PC-3 (cell line): Measurements from ENCODE around the gene COL15A1. TPM values are rescaled to one million over a fixed set of nuclear protein-coding genes. Genes with fewer than 3 reads are reported as not detected.

Experiments used
- ATAC-seq: fragments of 200-7000 bp; cut with Tn5 transposase; 2 replicates; pipeline ENCODE4 v1.9.1; 2020; ENCODE audit warnings: mild to moderate bottlenecking, moderate library complexity
- BruUV-seq: library from RNA; stranded (reverse); fragments of 400-500 nt; replicated peaks from 2 replicates; lab custom pipeline; 2021; lab: Mats Ljungman, UMichigan
- CTCF ChIA-PET: fragments of 300-600 bp; sonication (Branson Sonifier 250); formaldehyde crosslinking; loops from one replicate; lab custom pipeline; 2022; ENCODE audit warnings: antibody characterized with exemption; lab: Charles Lee
- POLR2A ChIA-PET: fragments of 300-600 bp; sonication (Branson Sonifier 250); formaldehyde crosslinking; loops from one replicate; lab custom pipeline; 2022; ENCODE audit warnings: antibody characterized with exemption; ENCODE audit not compliant: unreplicated experiment; lab: Charles Lee
- DNase-seq: peaks from one replicate; pipeline ENCODE4 v3.0.0-alpha.2; 2015
- H2AFZ ChIP-seq: fragments of 300-600 bp; sonication (generic); 2 replicates; pipeline ENCODE4 v1.6.0; 2016; ENCODE audit warnings: antibody characterized with exemption, low read length
- H3F3A ChIP-seq: fragments of 300-600 bp; sonication (generic); one replicate; pipeline ENCODE4 v1.6.0; 2017; ENCODE audit warnings: antibody characterized with exemption, low read length, control low read depth, mild to moderate bottlenecking; ENCODE audit not compliant: unreplicated experiment
- H3K27ac ChIP-seq: fragments of 300-600 bp; sonication (generic); 2 replicates; pipeline ENCODE4 v1.5.1; 2016; ENCODE audit warnings: mild to moderate bottlenecking, low read length
- H3K27me3 ChIP-seq: fragments of 300-600 bp; sonication (generic); 2 replicates; pipeline ENCODE4 v1.6.1; 2016; ENCODE audit warnings: low read length, mixed read lengths
- H3K36me3 ChIP-seq: fragments of 300-600 bp; sonication (generic); 2 replicates; pipeline ENCODE4 v1.6.1; 2016; ENCODE audit warnings: low read depth, mixed run types, low read length, mixed read lengths
- H3K4me1 ChIP-seq: fragments of 300-600 bp; sonication (generic); 2 replicates; pipeline ENCODE4 v1.5.1; 2016; ENCODE audit warnings: low read length; ENCODE audit not compliant: insufficient read depth
- H3K4me2 ChIP-seq: fragments of 300-600 bp; sonication (generic); 2 replicates; pipeline ENCODE4 v1.6.0; 2016; ENCODE audit warnings: low read length
- H3K4me3 ChIP-seq: fragments of 300-600 bp; sonication (generic); 2 replicates; pipeline ENCODE4 v1.5.1; 2016; ENCODE audit warnings: mild to moderate bottlenecking, low read length, mixed read lengths
- H3K79me2 ChIP-seq: fragments of 300-600 bp; sonication (generic); 2 replicates; pipeline ENCODE4 v1.6.1; 2017; ENCODE audit warnings: low read length, mixed read lengths
- H3K9ac ChIP-seq: fragments of 300-600 bp; sonication (generic); 2 replicates; pipeline ENCODE4 v1.6.0; 2016; ENCODE audit warnings: mild to moderate bottlenecking, low read length
- H3K9me2 ChIP-seq: fragments of 300-600 bp; sonication (generic); replicated peaks from 2 replicates; pipeline ENCODE4 v1.6.1; 2016; ENCODE audit warnings: mixed run types, low read length, mixed read lengths
- H3K9me3 ChIP-seq: fragments of 300-600 bp; sonication (generic); 2 replicates; pipeline ENCODE4 v1.6.1; 2016; ENCODE audit warnings: low read length, mixed read lengths
- H4K20me1 ChIP-seq: fragments of 300-600 bp; sonication (generic); 2 replicates; pipeline ENCODE4 v1.6.1; 2016; ENCODE audit warnings: low read length, mixed read lengths
- CTCF ChIP-seq: fragments of 300-600 bp; sonication (generic); conservative IDR thresholded peaks from 2 replicates; pipeline ENCODE4 v1.5.1; 2017; ENCODE audit warnings: antibody characterized with exemption, low read depth, mild to moderate bottlenecking, low read length
- EZH2 ChIP-seq: fragments of 300-600 bp; sonication (generic); IDR thresholded peaks from one replicate; pipeline ENCODE4 v1.6.1; 2017; ENCODE audit warnings: antibody characterized with exemption, mild to moderate bottlenecking, low read length; ENCODE audit not compliant: unreplicated experiment
- EZH2phosphoT487 ChIP-seq: fragments of 300-600 bp; sonication (generic); IDR thresholded peaks from 2 replicates; pipeline ENCODE4 v1.6.1; 2018; ENCODE audit warnings: mild to moderate bottlenecking, antibody characterized with exemption, low read length, borderline replicate concordance
- intact Hi-C: fragments of 100-400 bp; cut with micrococcal nuclease; formaldehyde crosslinking; loops from 2 replicates; pipeline ENCODE4 v1.9.0; 2023
- total RNA-seq: library from RNA; depleted of rRNA; stranded (reverse); fragments of >200 nt; gene quantifications from 2 replicates; pipeline ENCODE4 v1.2.3, GENCODE V29; 2014

Gene COL15A1
- total RNA-seq, 1 experiment from 2014 or later = 0.04 TPM

GRCh38 chr9:98935071-98935505, 8.6 kb upstream of the COL15A1 start:
- no peaks in the 10 kb centered on the region for H3K9me2 ChIP-seq
- CTCF ChIA-PET = no interaction called here
- H3K36me3 ChIP-seq = no peaks in the 10 kb centered on the region
- DNase-seq (no peak), ATAC-seq (no peak)
- no peak overlapping the region for H3K4me3 ChIP-seq
- H4K20me1 ChIP-seq = no peaks in the 10 kb centered on the region
- peaks cover 10% of the 10 kb centered on the region for H3K27me3 ChIP-seq
- no peak overlapping the region for H3K4me2 ChIP-seq
- no peaks in the 10 kb centered on the region for H3K79me2 ChIP-seq
- no peak overlapping the region for H2AFZ ChIP-seq
- POLR2A ChIA-PET = no interaction called here
- no peaks in the 10 kb centered on the region for H3K4me1 ChIP-seq
- TF ChIP-seq EZH2 = no peak
- no peak for TF ChIP-seq CTCF
- TF ChIP-seq EZH2phosphoT487 = no peak
- H3K27ac ChIP-seq = no peak overlapping the region
- no peak overlapping the region for H3K9ac ChIP-seq
- no peaks in the 10 kb centered on the region for H3F3A ChIP-seq
- BruUV-seq = no TSS peak
- intact Hi-C loops = no loop called here
- H3K9me3 ChIP-seq = no peaks in the 10 kb centered on the region

GRCh38 chr9:98940276-98940675, 3.4 kb upstream of the COL15A1 start:
- no peaks in the 10 kb centered on the region for H3K79me2 ChIP-seq
- no peaks in the 10 kb centered on the region for H3K36me3 ChIP-seq
- intact Hi-C loops = no loop called here
- TF ChIP-seq CTCF = no peak
- TF ChIP-seq EZH2 = no peak
- TF ChIP-seq EZH2phosphoT487 = no peak
- H3F3A ChIP-seq = no peaks in the 10 kb centered on the region
- POLR2A ChIA-PET = no interaction called here
- H3K27me3 ChIP-seq = peaks cover 56% of the 10 kb centered on the region
- no peak overlapping the region for H3K4me2 ChIP-seq
- H3K27ac ChIP-seq = no peak overlapping the region
- H3K9me2 ChIP-seq = no peaks in the 10 kb centered on the region
- ATAC-seq (no peak), DNase-seq (no peak)
- no peak overlapping the region for H3K4me3 ChIP-seq
- H3K4me1 ChIP-seq = no peaks in the 10 kb centered on the region
- no TSS peak for BruUV-seq
- H2AFZ ChIP-seq = no peak overlapping the region
- CTCF ChIA-PET = no interaction called here
- H3K9ac ChIP-seq = no peak overlapping the region
- H4K20me1 ChIP-seq = no peaks in the 10 kb centered on the region
- no peaks in the 10 kb centered on the region for H3K9me3 ChIP-seq

- Histone ChIP-seq H3K27ac (no peak overlapping the region), H3K9ac (no peak overlapping the region), H3K4me1 (no peaks in the 10 kb centered on the region), H3K36me3 (no peaks in the 10 kb centered on the region), H3K4me3 (no peak overlapping the region), H4K20me1 (no peaks in the 10 kb centered on the region), H3K9me2 (no peaks in the 10 kb centered on the region), H3K9me3 (no peaks in the 10 kb centered on the region), H3K27me3 (peaks cover 70% of the 10 kb centered on the region), H3K4me2 (no peak overlapping the region), H3K79me2 (no peaks in the 10 kb centered on the region), H3F3A (no peaks in the 10 kb centered on the region), H2AFZ (no peak overlapping the region)
- BruUV-seq = no TSS peak
- no peak for DNase-seq
- CTCF ChIA-PET = no interaction called here
- no peak for ATAC-seq
- POLR2A ChIA-PET = no interaction called here
- intact Hi-C loops = no loop called here
- TF ChIP-seq EZH2 (no peak), EZH2phosphoT487 (no peak), CTCF (no peak)
These were observed 1.7 kb upstream of the COL15A1 start for GRCh38 chr9:98941946-98942523.
